Ecto neural progenitor cell (in vitro differentiated cells): ENCODE results near the gene FANCE.
"Not testable (repeated sequence)": the region's sequence is repeated elsewhere in the genome, so short reads cannot be mapped to it uniquely, and the experiment has no call there.

Source experiments
- DNase-seq: peaks from one replicate; pipeline ENCODE4 v3.0.0-alpha.2; 2018; ENCODE audit warnings: low spot score

The FANCE gene

GRCh38 chr6:35432702-35433101, 19.4 kb upstream of the FANCE start:
- not testable (repeated sequence) for DNase-seq

GRCh38 chr6:35435074-35435837, 16.9 kb upstream of the FANCE start:
- DNase-seq: no peak

- no peak for DNase-seq
Measured at GRCh38 chr6:35436071-35436857, 15.9 kb upstream of the FANCE start.

- not testable (repeated sequence) for DNase-seq
Measured at GRCh38 chr6:35438378-35439065, 13.6 kb upstream of the FANCE start.

GRCh38 chr6:35439308-35439707, 12.8 kb upstream of the FANCE start:
- DNase-seq: peak; percentile 52

- peak; percentile 39 for DNase-seq
Measured at GRCh38 chr6:35441205-35441604, 10.9 kb upstream of the FANCE start.

- DNase-seq: peak; percentile 32
Measured at GRCh38 chr6:35441642-35442041, 10.5 kb upstream of the FANCE start.

- no peak for DNase-seq
Measured at GRCh38 chr6:35442693-35443092, 9.4 kb upstream of the FANCE start.

- DNase-seq: peak; percentile 39
Measured at GRCh38 chr6:35443341-35444030, 8.7 kb upstream of the FANCE start.

- no peak for DNase-seq
Measured at GRCh38 chr6:35445691-35446090, 6.4 kb upstream of the FANCE start.

- no peak for DNase-seq
Measured at GRCh38 chr6:35448191-35448590, 3.9 kb upstream of the FANCE start.

GRCh38 chr6:35449287-35449881, 2.8 kb upstream of the FANCE start:
- no peak for DNase-seq

- DNase-seq: no peak
Measured at GRCh38 chr6:35451354-35452182, 570 bp upstream of the FANCE start.

- no peak for DNase-seq
Measured at GRCh38 chr6:35453236-35453635, 1.1 kb downstream of the FANCE start.

GRCh38 chr6:35454391-35455110, 2.4 kb downstream of the FANCE start:
- no peak for DNase-seq

GRCh38 chr6:35457907-35458306, 5.8 kb downstream of the FANCE start:
- no peak for DNase-seq

- DNase-seq: no peak
Measured at GRCh38 chr6:35461270-35461669, 9.1 kb downstream of the FANCE start.

GRCh38 chr6:35463292-35463691, 11.2 kb downstream of the FANCE start:
- no peak for DNase-seq

GRCh38 chr6:35465646-35466045, 13.5 kb downstream of the FANCE start:
- no peak for DNase-seq
